Endothelial cell of umbilical vein (primary cell): Measurements from ENCODE around the gene SIGLEC7. TPM values are rescaled to one million over a fixed set of nuclear protein-coding genes. Genes with fewer than 3 reads are reported as not detected.

Source experiments
- BruUV-seq: library from RNA; stranded (reverse); fragments of 400-500 nt; replicated peaks from 2 replicates; lab custom pipeline; 2021; lab: Mats Ljungman, UMichigan
- CTCF ChIA-PET: fragments of 300-600, 350-600 bp; sonication (Branson Sonifier 250); formaldehyde crosslinking; loops from one replicate; lab custom pipeline; 2021; ENCODE audit warnings: antibody characterized with exemption, inconsistent platforms; lab: Charles Lee
- POLR2A ChIA-PET: fragments of 300-600, 350-600 bp; sonication (Branson Sonifier 250); formaldehyde crosslinking; loops from one replicate; lab custom pipeline; 2021; ENCODE audit warnings: antibody characterized with exemption, inconsistent platforms; lab: Charles Lee
- DNase-seq: peaks from one replicate; pipeline ENCODE4 v3.0.0-alpha.2; 2011; ENCODE audit warnings: low read depth, low spot score
- FAIRE-seq: peaks from 2 replicates; lab custom pipeline; 2011; peaks lifted over from hg19 to GRCh38; lab: Jason Lieb, UNC
- H2AFZ ChIP-seq: 2 replicates; pipeline ENCODE4 v1.6.0; 2012; ENCODE audit warnings: low read depth, low read length, control low read depth, inconsistent platforms
- H3K27ac ChIP-seq: 2 replicates; pipeline ENCODE4 v1.5.1; 2011; ENCODE audit warnings: low read depth, mild to moderate bottlenecking, control low read depth, low read length, moderate library complexity; ENCODE audit not compliant: insufficient read depth
- H3K27me3 ChIP-seq, 2 experiments: 2 replicates each; pipeline versions ENCODE4 v1.6.0 to v1.6.1; 2011; ENCODE audit warnings: low read length in 2 of 2, mixed read lengths in 1 of 2; ENCODE audit not compliant: control insufficient read depth in 2 of 2, insufficient read depth in 2 of 2
- H3K36me3 ChIP-seq, 2 experiments: 2 replicates in 1 of 2; 3 replicates in 1 of 2; pipeline ENCODE4 v1.5.1; 2011; ENCODE audit warnings: low read length in 2 of 2, mild to moderate bottlenecking in 1 of 2, moderate library complexity in 1 of 2; ENCODE audit not compliant: control insufficient read depth in 2 of 2, insufficient read depth in 2 of 2; ENCODE audit errors: extremely low read depth in 1 of 2
- H3K4me1 ChIP-seq: 3 replicates; pipeline ENCODE4 v1.5.1; 2011; ENCODE audit warnings: mild to moderate bottlenecking, low read length; ENCODE audit not compliant: control insufficient read depth, insufficient read depth; ENCODE audit errors: extremely low read depth
- H3K4me2 ChIP-seq: 2 replicates; pipeline ENCODE4 v1.6.1; 2011; ENCODE audit warnings: low read length, control low read depth, mixed read lengths; ENCODE audit not compliant: insufficient read depth
- H3K4me3 ChIP-seq, 3 experiments: fragments of 200-600 bp in 1 of 3; sonication (generic), shearing (Covaris generic) in 1 of 3; replicated peaks in 1 of 3; 2 replicates each; pipeline ENCODE4 v1.5.1; 2011 to 2016; ENCODE audit warnings: control low read depth in 3 of 3, low read length in 3 of 3, mild to moderate bottlenecking in 2 of 3, inconsistent platforms in 1 of 3, low read depth in 1 of 3, moderate library complexity in 1 of 3; ENCODE audit not compliant: insufficient read depth in 1 of 3
- H3K79me2 ChIP-seq: 2 replicates; pipeline ENCODE4 v1.6.0; 2012; ENCODE audit warnings: low read length, inconsistent platforms; ENCODE audit not compliant: control insufficient read depth, insufficient read depth
- H3K9ac ChIP-seq: replicated peaks from 2 replicates; pipeline ENCODE3; 2011; ENCODE audit warnings: low read length, control low read depth; ENCODE audit not compliant: insufficient read depth; ENCODE audit errors: extremely low read depth
- H3K9me1 ChIP-seq: replicated peaks from 3 replicates; pipeline ENCODE4 v1.6.0; 2011; ENCODE audit warnings: mild to moderate bottlenecking, low read length; ENCODE audit not compliant: control insufficient read depth, insufficient read depth; ENCODE audit errors: extremely low read depth
- H3K9me3 ChIP-seq: replicated peaks from 2 replicates; pipeline ENCODE4 v1.5.1; 2012; ENCODE audit warnings: low read length, inconsistent platforms; ENCODE audit not compliant: control insufficient read depth, insufficient read depth
- H4K20me1 ChIP-seq: replicated peaks from 2 replicates; pipeline ENCODE3; 2011; ENCODE audit warnings: mild to moderate bottlenecking, low read length; ENCODE audit not compliant: control insufficient read depth, insufficient read depth; ENCODE audit errors: extremely low read depth
- EZH2 ChIP-seq: IDR thresholded peaks from 2 replicates; pipeline ENCODE4 v1.6.1; 2012; ENCODE audit warnings: borderline replicate concordance, low read depth, mild to moderate bottlenecking, moderate library complexity, low read length, inconsistent platforms; ENCODE audit not compliant: severe bottlenecking
- FOS ChIP-seq: IDR thresholded peaks from 2 replicates; pipeline ENCODE4 v1.6.1; 2011; ENCODE audit warnings: mild to moderate bottlenecking, low read length, moderate library complexity, borderline replicate concordance; ENCODE audit not compliant: insufficient read depth
- GATA2 ChIP-seq: IDR thresholded peaks from 2 replicates; pipeline ENCODE4 v1.7.0; 2011; ENCODE audit warnings: low read depth, mild to moderate bottlenecking, moderate library complexity, mixed read lengths, low read length; ENCODE audit not compliant: insufficient read length, insufficient read depth
- JUN ChIP-seq: IDR thresholded peaks from 2 replicates; pipeline ENCODE4 v1.6.1; 2011; ENCODE audit warnings: borderline replicate concordance, low read depth; ENCODE audit not compliant: insufficient read length, insufficient read depth
- MYC ChIP-seq: IDR thresholded peaks from one replicate; pipeline ENCODE4 v1.6.1; 2011; ENCODE audit warnings: mild to moderate bottlenecking, low read depth, low read length
- POLR2A ChIP-seq: IDR thresholded peaks from 2 replicates; pipeline ENCODE4 v1.6.1; 2012; ENCODE audit warnings: low read depth, mild to moderate bottlenecking, control low read depth, low read length
- POLR2AphosphoS5 ChIP-seq: IDR thresholded peaks from 2 replicates; pipeline ENCODE4 v1.6.1; 2012; ENCODE audit warnings: low read depth, mild to moderate bottlenecking, control low read depth, low read length, moderate library complexity; ENCODE audit not compliant: insufficient read depth
- dilution Hi-C: fragments of 300-500 bp; cut with MboI; formaldehyde crosslinking; loops from one replicate; pipeline ENCODE4 v1.15.0; 2019; ENCODE audit warnings: low sequenced_read_pairs; ENCODE audit not compliant: extremely low pct_ligation_motif_present
- intact Hi-C: fragments of 100-400 bp; cut with micrococcal nuclease; formaldehyde crosslinking; loops from one replicate; pipeline ENCODE4 v1.10.0; 2022
- polyA plus RNA-seq, 4 experiments: library from polyadenylated mRNA; depleted of rRNA in 3 of 4; stranded (reverse) in 3 of 4; unstranded in 1 of 4; fragments of >200 nt; gene quantifications; 2 replicates each; pipeline versions ENCODE4 v1.2.1 to v1.2.3, GENCODE V29; 2011 to 2012; ENCODE audit warnings: missing spikeins in 1 of 4
- total RNA-seq: library from RNA; stranded (reverse); gene quantifications from 2 replicates; pipeline ENCODE4 v1.2.3, GENCODE V29; 2021
- TF ChIP-seq, protein P1 (sequence below), 2 donors: IDR thresholded peaks; 1 replicate in 1 of 2; 2 replicates in 1 of 2; pipeline ENCODE4 v1.5.1; 2011; ENCODE audit warnings: low read length in 2 of 2, mild to moderate bottlenecking in 2 of 2, moderate library complexity in 2 of 2, control low read depth in 1 of 2, inconsistent platforms in 1 of 2, low read depth in 1 of 2; ENCODE audit not compliant: insufficient read depth in 1 of 2; ENCODE audit errors: extremely low read depth in 1 of 2
- TF ChIP-seq, protein P2 (sequence below): IDR thresholded peaks from 2 replicates; pipeline ENCODE4 v1.6.1; 2011; ENCODE audit not compliant: insufficient read depth, insufficient read length

Gene SIGLEC7
- total and polyA plus RNA-seq, 2 donors (not counting 3 experiments of a cell fraction or from before 2014, with no cell fraction given), result not detected

DNA sequence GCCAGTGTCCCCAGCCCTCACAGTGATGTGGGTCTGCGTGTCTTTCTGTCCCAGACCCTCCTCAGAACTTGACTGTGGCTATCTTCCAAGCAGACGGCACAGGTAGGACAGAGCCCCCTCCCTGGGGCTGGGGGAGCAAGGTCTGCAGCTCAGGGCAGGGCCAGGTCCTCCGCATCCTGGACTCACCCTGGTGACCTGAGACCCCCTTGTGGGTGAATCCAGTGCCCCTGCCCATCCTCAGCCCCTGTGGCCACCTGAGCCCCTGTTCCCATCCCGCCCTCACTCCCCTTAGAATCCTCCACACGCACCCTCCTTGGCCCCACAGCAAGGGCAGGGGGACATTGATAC lies 43.7 kb downstream of the SIGLEC7 start:
- no peaks in the 10 kb centered on the region for H3K4me1 ChIP-seq
- H3K79me2 ChIP-seq, result no peaks in the 10 kb centered on the region
- no peaks in the 10 kb centered on the region for H3K27me3 ChIP-seq
- no peak overlapping the region for H3K4me3 ChIP-seq
- TF ChIP-seq FOS (no peak), JUN (no peak), POLR2AphosphoS5 (no peak), EZH2 (no peak), GATA2 (no peak), POLR2A (no peak), MYC (no peak)
- TF ChIP-seq, protein P1, sequence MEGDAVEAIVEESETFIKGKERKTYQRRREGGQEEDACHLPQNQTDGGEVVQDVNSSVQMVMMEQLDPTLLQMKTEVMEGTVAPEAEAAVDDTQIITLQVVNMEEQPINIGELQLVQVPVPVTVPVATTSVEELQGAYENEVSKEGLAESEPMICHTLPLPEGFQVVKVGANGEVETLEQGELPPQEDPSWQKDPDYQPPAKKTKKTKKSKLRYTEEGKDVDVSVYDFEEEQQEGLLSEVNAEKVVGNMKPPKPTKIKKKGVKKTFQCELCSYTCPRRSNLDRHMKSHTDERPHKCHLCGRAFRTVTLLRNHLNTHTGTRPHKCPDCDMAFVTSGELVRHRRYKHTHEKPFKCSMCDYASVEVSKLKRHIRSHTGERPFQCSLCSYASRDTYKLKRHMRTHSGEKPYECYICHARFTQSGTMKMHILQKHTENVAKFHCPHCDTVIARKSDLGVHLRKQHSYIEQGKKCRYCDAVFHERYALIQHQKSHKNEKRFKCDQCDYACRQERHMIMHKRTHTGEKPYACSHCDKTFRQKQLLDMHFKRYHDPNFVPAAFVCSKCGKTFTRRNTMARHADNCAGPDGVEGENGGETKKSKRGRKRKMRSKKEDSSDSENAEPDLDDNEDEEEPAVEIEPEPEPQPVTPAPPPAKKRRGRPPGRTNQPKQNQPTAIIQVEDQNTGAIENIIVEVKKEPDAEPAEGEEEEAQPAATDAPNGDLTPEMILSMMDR (IDR thresholded peaks at IDR 0.05; ENCODE audit: extremely low read depth in 1 of 2, insufficient read depth in 1 of 2, low read depth in 1 of 2, low read length in 2 of 2), result no peak
- TF ChIP-seq, protein P2, sequence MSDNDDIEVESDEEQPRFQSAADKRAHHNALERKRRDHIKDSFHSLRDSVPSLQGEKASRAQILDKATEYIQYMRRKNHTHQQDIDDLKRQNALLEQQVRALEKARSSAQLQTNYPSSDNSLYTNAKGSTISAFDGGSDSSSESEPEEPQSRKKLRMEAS, result no peak
- H3K9ac ChIP-seq, result no peak overlapping the region
- no peaks in the 10 kb centered on the region for H3K9me1 ChIP-seq
- no peaks in the 10 kb centered on the region for H3K36me3 ChIP-seq
- H3K4me2 ChIP-seq, result no peak overlapping the region
- no peak overlapping the region for H2AFZ ChIP-seq
- no peak for DNase-seq
- ChIA-PET POLR2A (no interaction called here), CTCF (no interaction called here)
- no peaks in the 10 kb centered on the region for H4K20me1 ChIP-seq
- no peak overlapping the region for H3K27ac ChIP-seq
- no peak for FAIRE-seq
- intact Hi-C loops (no loop called here), dilution Hi-C loops (no loop called here)
- H3K9me3 ChIP-seq, result no peaks in the 10 kb centered on the region
- BruUV-seq, result no TSS peak
